ENCODE results near the gene URB1. TPM values are rescaled to one million over a fixed set of nuclear protein-coding genes. Genes with fewer than 3 reads are reported as not detected.

URB1 gene
- total and polyA plus RNA-seq, 9 of the 15 experiments (the other 6 are each of a cell fraction or from before 2014, with no cell fraction given) = 0.97 to 53.6 (median 21.5) TPM

- TF ChIP-seq TEAD2 (tag; IDR thresholded peaks at IDR 0.05) (no peak), ZNF699 (CRISPR knock-in tag; IDR thresholded peaks at IDR 0.05; ENCODE audit: insufficient replicate concordance) (no peak), TRIM25 (IDR thresholded peaks at IDR 0.05; ENCODE audit: borderline replicate concordance) (no peak), GTF2E2 (tag; IDR thresholded peaks at IDR 0.05) (no peak), SMARCB1 (IDR thresholded peaks at IDR 0.05; ENCODE audit: insufficient read length, low read depth) (no peak), NR2C1 (IDR thresholded peaks at IDR 0.05) (no peak), NR2C1 (tag; IDR thresholded peaks at IDR 0.05) (no peak), NR4A1 (CRISPR knock-in tag; IDR thresholded peaks at IDR 0.05) (no peak), NR4A1 (tag; IDR thresholded peaks at IDR 0.05) (0 out of 2 replicates have a peak, but pooled peaks have one; percentile 15), BRD9 (IDR thresholded peaks at IDR 0.05; ENCODE audit: low read depth, partially characterized antibody) (no peak), RAD21 (CRISPR knock-in tag; conservative IDR thresholded peaks at IDR 0.05 in 1 of 2, IDR thresholded peaks at IDR 0.05 in 1 of 2) (no peak), HSF4 (CRISPR knock-in tag; IDR thresholded peaks at IDR 0.05; ENCODE audit: borderline replicate concordance) (no peak), CREM (IDR thresholded peaks at IDR 0.05; ENCODE audit: low read depth) (peak; percentile 60; the same call in 1 of the 2 replicates), ZC3H4 (CRISPR knock-in tag; IDR thresholded peaks at IDR 0.05; ENCODE audit: borderline replicate concordance) (no peak), NEUROD1 (IDR thresholded peaks at IDR 0.05; ENCODE audit: borderline replicate concordance, low read depth, low read length, partially characterized antibody) (no peak), NR1H2 (CRISPR knock-in tag; IDR thresholded peaks at IDR 0.05) (no peak)
Measured at GRCh38 chr21:32411350-32412161, 18.7 kb upstream of the URB1 start (continued).
